ENCODE results near the gene FIZ1. TPM values are rescaled to one million over a fixed set of nuclear protein-coding genes. Genes with fewer than 3 reads are reported as not detected.
A peak's percentile ranks its signal among the peaks of the same experiment; 100 is the strongest.

FIZ1 gene
- total and polyA plus RNA-seq, 2 experiments from 2014 or later, result 5.4 to 10.1 TPM

DNA sequence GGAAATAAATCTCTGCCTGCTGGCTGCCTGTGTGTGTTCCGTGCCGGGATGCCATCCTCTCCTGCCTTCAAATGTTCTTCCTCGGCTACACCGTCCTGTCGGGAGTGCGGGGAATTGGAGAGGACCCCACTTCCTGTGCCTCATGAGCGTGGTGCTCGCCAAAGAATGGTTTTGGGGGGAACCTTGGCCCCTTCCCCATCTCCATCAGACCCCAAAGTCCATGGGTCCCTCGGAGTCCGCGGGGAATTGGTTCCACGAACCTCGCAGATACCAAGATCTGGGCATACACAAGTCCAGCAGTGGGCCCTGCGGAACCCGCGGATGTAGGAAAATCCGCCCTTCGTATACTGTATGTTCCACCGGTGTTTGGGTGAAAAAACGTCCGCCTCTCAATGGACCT, 3.8 kb upstream of the FIZ1 start:
- ATAC-seq (no peak), DNase-seq (ENCODE audit: low spot score) (no peak)
- Histone ChIP-seq H3K36me3 (ENCODE audit: insufficient read depth) (no peaks in the 10 kb centered on the region), H3K27ac (ENCODE audit: low read depth) (peak overlapping the region; percentile 61; the same call in 1 of the 2 replicates), H3K4me2 (0 out of 2 replicates have a peak overlapping the region, but pooled peaks have one; percentile 45), H4K20me1 (replicated peaks; ENCODE audit: insufficient read depth) (peaks cover 4% of the 10 kb centered on the region), H3K4me3 (no peak overlapping the region), H3K27me3 (ENCODE audit: insufficient read depth) (no peaks in the 10 kb centered on the region), H3K79me2 (replicated peaks; ENCODE audit: insufficient read depth) (peaks cover 14% of the 10 kb centered on the region), H3K9me2 (ENCODE audit: insufficient read depth) (no peaks in the 10 kb centered on the region), H2AFZ (no peak overlapping the region), H3K4me1 (ENCODE audit: insufficient read depth) (peaks cover 22% of the 10 kb centered on the region), H3F3A (replicated peaks; ENCODE audit: low read depth) (peaks cover 22% of the 10 kb centered on the region)
- Mint-ChIP-seq H3K27ac (peak overlapping the region; percentile 87), H3K4me3 (peak overlapping the region; percentile 54; the same call in 1 of the 3 replicates), H3K9me3 (peaks cover 6% of the 10 kb centered on the region), H3K27me3 (ENCODE audit: insufficient read depth, low read depth, poor library complexity) (peaks cover 43% of the 10 kb centered on the region), H3K4me1 (peaks cover 40% of the 10 kb centered on the region), H3K36me3 (ENCODE audit: low read depth) (peaks cover 13% of the 10 kb centered on the region)
- TF ChIP-seq, protein P1, sequence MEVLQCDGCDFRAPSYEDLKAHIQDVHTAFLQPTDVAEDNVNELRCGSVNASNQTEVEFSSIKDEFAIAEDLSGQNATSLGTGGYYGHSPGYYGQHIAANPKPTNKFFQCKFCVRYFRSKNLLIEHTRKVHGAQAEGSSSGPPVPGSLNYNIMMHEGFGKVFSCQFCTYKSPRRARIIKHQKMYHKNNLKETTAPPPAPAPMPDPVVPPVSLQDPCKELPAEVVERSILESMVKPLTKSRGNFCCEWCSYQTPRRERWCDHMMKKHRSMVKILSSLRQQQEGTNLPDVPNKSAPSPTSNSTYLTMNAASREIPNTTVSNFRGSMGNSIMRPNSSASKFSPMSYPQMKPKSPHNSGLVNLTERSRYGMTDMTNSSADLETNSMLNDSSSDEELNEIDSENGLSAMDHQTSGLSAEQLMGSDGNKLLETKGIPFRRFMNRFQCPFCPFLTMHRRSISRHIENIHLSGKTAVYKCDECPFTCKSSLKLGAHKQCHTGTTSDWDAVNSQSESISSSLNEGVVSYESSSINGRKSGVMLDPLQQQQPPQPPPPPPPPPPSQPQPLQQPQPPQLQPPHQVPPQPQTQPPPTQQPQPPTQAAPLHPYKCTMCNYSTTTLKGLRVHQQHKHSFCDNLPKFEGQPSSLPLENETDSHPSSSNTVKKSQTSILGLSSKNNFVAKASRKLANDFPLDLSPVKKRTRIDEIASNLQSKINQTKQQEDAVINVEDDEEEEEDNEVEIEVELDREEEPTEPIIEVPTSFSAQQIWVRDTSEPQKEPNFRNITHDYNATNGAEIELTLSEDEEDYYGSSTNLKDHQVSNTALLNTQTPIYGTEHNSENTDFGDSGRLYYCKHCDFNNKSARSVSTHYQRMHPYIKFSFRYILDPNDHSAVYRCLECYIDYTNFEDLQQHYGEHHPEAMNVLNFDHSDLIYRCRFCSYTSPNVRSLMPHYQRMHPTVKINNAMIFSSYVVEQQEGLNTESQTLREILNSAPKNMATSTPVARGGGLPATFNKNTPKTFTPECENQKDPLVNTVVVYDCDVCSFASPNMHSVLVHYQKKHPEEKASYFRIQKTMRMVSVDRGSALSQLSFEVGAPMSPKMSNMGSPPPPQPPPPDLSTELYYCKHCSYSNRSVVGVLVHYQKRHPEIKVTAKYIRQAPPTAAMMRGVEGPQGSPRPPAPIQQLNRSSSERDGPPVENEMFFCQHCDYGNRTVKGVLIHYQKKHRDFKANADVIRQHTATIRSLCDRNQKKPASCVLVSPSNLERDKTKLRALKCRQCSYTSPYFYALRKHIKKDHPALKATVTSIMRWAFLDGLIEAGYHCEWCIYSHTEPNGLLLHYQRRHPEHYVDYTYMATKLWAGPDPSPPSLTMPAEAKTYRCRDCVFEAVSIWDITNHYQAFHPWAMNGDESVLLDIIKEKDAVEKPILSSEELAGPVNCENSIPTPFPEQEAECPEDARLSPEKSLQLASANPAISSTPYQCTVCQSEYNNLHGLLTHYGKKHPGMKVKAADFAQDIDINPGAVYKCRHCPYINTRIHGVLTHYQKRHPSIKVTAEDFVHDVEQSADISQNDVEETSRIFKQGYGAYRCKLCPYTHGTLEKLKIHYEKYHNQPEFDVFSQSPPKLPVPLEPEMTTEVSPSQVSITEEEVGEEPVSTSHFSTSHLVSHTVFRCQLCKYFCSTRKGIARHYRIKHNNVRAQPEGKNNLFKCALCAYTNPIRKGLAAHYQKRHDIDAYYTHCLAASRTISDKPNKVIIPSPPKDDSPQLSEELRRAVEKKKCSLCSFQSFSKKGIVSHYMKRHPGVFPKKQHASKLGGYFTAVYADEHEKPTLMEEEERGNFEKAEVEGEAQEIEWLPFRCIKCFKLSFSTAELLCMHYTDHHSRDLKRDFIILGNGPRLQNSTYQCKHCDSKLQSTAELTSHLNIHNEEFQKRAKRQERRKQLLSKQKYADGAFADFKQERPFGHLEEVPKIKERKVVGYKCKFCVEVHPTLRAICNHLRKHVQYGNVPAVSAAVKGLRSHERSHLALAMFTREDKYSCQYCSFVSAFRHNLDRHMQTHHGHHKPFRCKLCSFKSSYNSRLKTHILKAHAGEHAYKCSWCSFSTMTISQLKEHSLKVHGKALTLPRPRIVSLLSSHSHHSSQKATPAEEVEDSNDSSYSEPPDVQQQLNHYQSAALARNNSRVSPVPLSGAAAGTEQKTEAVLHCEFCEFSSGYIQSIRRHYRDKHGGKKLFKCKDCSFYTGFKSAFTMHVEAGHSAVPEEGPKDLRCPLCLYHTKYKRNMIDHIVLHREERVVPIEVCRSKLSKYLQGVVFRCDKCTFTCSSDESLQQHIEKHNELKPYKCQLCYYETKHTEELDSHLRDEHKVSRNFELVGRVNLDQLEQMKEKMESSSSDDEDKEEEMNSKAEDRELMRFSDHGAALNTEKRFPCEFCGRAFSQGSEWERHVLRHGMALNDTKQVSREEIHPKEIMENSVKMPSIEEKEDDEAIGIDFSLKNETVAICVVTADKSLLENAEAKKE (CRISPR knock-in tag; IDR thresholded peaks at IDR 0.05), result no peak
- TF ChIP-seq EZH2 (IDR thresholded peaks at IDR 0.05; ENCODE audit: low read depth, unreplicated experiment) (no peak), CREB1 (CRISPR knock-in tag; IDR thresholded peaks at IDR 0.05; ENCODE audit: low read depth) (no peak), STAT1 (IDR thresholded peaks at IDR 0.05; ENCODE audit: unreplicated experiment) (no peak)
- TF ChIP-seq, protein P2, sequence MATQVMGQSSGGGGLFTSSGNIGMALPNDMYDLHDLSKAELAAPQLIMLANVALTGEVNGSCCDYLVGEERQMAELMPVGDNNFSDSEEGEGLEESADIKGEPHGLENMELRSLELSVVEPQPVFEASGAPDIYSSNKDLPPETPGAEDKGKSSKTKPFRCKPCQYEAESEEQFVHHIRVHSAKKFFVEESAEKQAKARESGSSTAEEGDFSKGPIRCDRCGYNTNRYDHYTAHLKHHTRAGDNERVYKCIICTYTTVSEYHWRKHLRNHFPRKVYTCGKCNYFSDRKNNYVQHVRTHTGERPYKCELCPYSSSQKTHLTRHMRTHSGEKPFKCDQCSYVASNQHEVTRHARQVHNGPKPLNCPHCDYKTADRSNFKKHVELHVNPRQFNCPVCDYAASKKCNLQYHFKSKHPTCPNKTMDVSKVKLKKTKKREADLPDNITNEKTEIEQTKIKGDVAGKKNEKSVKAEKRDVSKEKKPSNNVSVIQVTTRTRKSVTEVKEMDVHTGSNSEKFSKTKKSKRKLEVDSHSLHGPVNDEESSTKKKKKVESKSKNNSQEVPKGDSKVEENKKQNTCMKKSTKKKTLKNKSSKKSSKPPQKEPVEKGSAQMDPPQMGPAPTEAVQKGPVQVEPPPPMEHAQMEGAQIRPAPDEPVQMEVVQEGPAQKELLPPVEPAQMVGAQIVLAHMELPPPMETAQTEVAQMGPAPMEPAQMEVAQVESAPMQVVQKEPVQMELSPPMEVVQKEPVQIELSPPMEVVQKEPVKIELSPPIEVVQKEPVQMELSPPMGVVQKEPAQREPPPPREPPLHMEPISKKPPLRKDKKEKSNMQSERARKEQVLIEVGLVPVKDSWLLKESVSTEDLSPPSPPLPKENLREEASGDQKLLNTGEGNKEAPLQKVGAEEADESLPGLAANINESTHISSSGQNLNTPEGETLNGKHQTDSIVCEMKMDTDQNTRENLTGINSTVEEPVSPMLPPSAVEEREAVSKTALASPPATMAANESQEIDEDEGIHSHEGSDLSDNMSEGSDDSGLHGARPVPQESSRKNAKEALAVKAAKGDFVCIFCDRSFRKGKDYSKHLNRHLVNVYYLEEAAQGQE (IDR thresholded peaks at IDR 0.05; ENCODE audit: unreplicated experiment), result no peak
- TF ChIP-seq, protein P3, sequence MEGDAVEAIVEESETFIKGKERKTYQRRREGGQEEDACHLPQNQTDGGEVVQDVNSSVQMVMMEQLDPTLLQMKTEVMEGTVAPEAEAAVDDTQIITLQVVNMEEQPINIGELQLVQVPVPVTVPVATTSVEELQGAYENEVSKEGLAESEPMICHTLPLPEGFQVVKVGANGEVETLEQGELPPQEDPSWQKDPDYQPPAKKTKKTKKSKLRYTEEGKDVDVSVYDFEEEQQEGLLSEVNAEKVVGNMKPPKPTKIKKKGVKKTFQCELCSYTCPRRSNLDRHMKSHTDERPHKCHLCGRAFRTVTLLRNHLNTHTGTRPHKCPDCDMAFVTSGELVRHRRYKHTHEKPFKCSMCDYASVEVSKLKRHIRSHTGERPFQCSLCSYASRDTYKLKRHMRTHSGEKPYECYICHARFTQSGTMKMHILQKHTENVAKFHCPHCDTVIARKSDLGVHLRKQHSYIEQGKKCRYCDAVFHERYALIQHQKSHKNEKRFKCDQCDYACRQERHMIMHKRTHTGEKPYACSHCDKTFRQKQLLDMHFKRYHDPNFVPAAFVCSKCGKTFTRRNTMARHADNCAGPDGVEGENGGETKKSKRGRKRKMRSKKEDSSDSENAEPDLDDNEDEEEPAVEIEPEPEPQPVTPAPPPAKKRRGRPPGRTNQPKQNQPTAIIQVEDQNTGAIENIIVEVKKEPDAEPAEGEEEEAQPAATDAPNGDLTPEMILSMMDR (conservative IDR thresholded peaks at IDR 0.05; ENCODE audit: low read depth in 2 of 2), result no peak
